ENCODE data around the gene TACC2.
"Not testable (repeated sequence)": the region's sequence is repeated elsewhere in the genome, so short reads cannot be mapped to it uniquely, and the experiment has no call there.

TACC2 gene

GRCh38 chr10:122096181-122096580 lies 107.2 kb downstream of the TACC2 start:
- not testable (repeated sequence) for DNase-seq

GRCh38 chr10:122096705-122097104 lies 107.7 kb downstream of the TACC2 start:
- no peak for DNase-seq

- no peak for DNase-seq
Measured at GRCh38 chr10:122097935-122098334, 109.0 kb downstream of the TACC2 start.

GRCh38 chr10:122098924-122099323 lies 110.0 kb downstream of the TACC2 start:
- no peak for DNase-seq

GRCh38 chr10:122099562-122099961 lies 110.6 kb downstream of the TACC2 start:
- no peak for DNase-seq

- no peak for DNase-seq
Measured at GRCh38 chr10:122102146-122102868, 113.3 kb downstream of the TACC2 start.

GRCh38 chr10:122102869-122103525 lies 114.0 kb downstream of the TACC2 start:
- DNase-seq: no peak

GRCh38 chr10:122103592-122103991 lies 114.6 kb downstream of the TACC2 start:
- no peak for DNase-seq

- DNase-seq: not testable (repeated sequence)
Measured at GRCh38 chr10:122108786-122109185, 119.8 kb downstream of the TACC2 start.

GRCh38 chr10:122112021-122112616 lies 123.2 kb downstream of the TACC2 start:
- no peak for DNase-seq

- DNase-seq: peak; percentile 73
Measured at GRCh38 chr10:122112625-122113160, 123.7 kb downstream of the TACC2 start.

GRCh38 chr10:122113161-122113944 lies 124.4 kb downstream of the TACC2 start:
- peak; percentile 54 for DNase-seq

- DNase-seq: peak; percentile 54
Measured at GRCh38 chr10:122113945-122114747, 125.2 kb downstream of the TACC2 start.

GRCh38 chr10:122115874-122116273 lies 126.9 kb downstream of the TACC2 start:
- DNase-seq: no peak

- peak; percentile 79 for DNase-seq
Measured at GRCh38 chr10:122116331-122116730, 127.4 kb downstream of the TACC2 start.

- DNase-seq: no peak
Measured at GRCh38 chr10:122117475-122117874, 128.5 kb downstream of the TACC2 start.

GRCh38 chr10:122120008-122120744 lies 131.2 kb downstream of the TACC2 start:
- DNase-seq: peak; percentile 74

- peak; percentile 97 for DNase-seq
Measured at GRCh38 chr10:122121059-122121458, 132.1 kb downstream of the TACC2 start.

- peak; percentile 49 for DNase-seq
Measured at GRCh38 chr10:122122493-122122892, 133.5 kb downstream of the TACC2 start.

GRCh38 chr10:122123186-122123585 lies 134.2 kb downstream of the TACC2 start:
- DNase-seq: no peak

GRCh38 chr10:122124342-122124741 lies 135.4 kb downstream of the TACC2 start:
- DNase-seq: no peak

All from NCI-H510A treated with DMSO at 0.1 percent for 48 hours (cell line).